Parathyroid adenoma (tissue), 2 donors: ENCODE data around the gene C11orf42.
"Not testable (repeated sequence)": the region's sequence is repeated elsewhere in the genome, so short reads cannot be mapped to it uniquely, and the experiment has no call there.

ENCODE experiments used
- H2AFZ ChIP-seq: fragments of 300-600 bp; sonication (generic); one replicate; pipeline ENCODE4 v1.7.0; 2017; ENCODE audit warnings: antibody characterized with exemption, mild to moderate bottlenecking
- H3K27ac ChIP-seq: fragments of 300-600 bp; sonication (generic); one replicate; pipeline ENCODE4 v1.7.0; 2017
- H3K27me3 ChIP-seq: fragments of 300-600 bp; sonication (generic); one replicate; pipeline ENCODE4 v1.7.0; 2017; ENCODE audit warnings: low read length; ENCODE audit not compliant: control insufficient read depth, insufficient read depth
- H3K36me3 ChIP-seq: fragments of 300-600 bp; sonication (generic); one replicate; pipeline ENCODE4 v1.7.0; 2017; ENCODE audit warnings: low read length; ENCODE audit not compliant: control insufficient read depth, insufficient read depth
- H3K4me1 ChIP-seq: fragments of 300-600 bp; sonication (generic); one replicate; pipeline ENCODE4 v1.7.0; 2017; ENCODE audit warnings: control low read depth
- H3K4me2 ChIP-seq: fragments of 300-600 bp; sonication (generic); one replicate; pipeline ENCODE4 v1.7.0; 2017; ENCODE audit warnings: low read length
- H3K4me3 ChIP-seq: fragments of 300-600 bp; sonication (generic); one replicate; pipeline ENCODE4 v1.7.0; 2017; ENCODE audit warnings: low read depth, low read length
- H3K79me2 ChIP-seq: fragments of 300-600 bp; sonication (generic); one replicate; pipeline ENCODE4 v1.7.0; 2017; ENCODE audit warnings: control low read depth
- H3K9ac ChIP-seq: fragments of 300-600 bp; sonication (generic); one replicate; pipeline ENCODE4 v1.7.0; 2017; ENCODE audit warnings: mild to moderate bottlenecking
- H3K9me3 ChIP-seq: fragments of 300-600 bp; sonication (generic); one replicate; pipeline ENCODE4 v1.7.0; 2017; ENCODE audit warnings: low read length; ENCODE audit not compliant: control insufficient read depth
- CTCF ChIP-seq: fragments of 300-600 bp; sonication (generic); IDR thresholded peaks from one replicate; pipeline ENCODE4 v1.7.0; 2017; ENCODE audit warnings: antibody characterized with exemption, mild to moderate bottlenecking
- donor health status: primary hyperparathyroidism.

Gene C11orf42

GRCh38 chr11:6248248-6248647, 42.9 kb downstream of the C11orf42 start:
- H2AFZ ChIP-seq = no peak overlapping the region
- H3K9me3 ChIP-seq = no peaks in the 10 kb centered on the region
- H3K4me3 ChIP-seq = no peak overlapping the region
- TF ChIP-seq CTCF = no peak
- H3K4me2 ChIP-seq = no peak overlapping the region
- no peaks in the 10 kb centered on the region for H3K27me3 ChIP-seq
- H3K27ac ChIP-seq = no peak overlapping the region
- H3K36me3 ChIP-seq = no peaks in the 10 kb centered on the region
- no peaks in the 10 kb centered on the region for H3K4me1 ChIP-seq
- H3K79me2 ChIP-seq = no peaks in the 10 kb centered on the region
- H3K9ac ChIP-seq = no peak overlapping the region

DNA sequence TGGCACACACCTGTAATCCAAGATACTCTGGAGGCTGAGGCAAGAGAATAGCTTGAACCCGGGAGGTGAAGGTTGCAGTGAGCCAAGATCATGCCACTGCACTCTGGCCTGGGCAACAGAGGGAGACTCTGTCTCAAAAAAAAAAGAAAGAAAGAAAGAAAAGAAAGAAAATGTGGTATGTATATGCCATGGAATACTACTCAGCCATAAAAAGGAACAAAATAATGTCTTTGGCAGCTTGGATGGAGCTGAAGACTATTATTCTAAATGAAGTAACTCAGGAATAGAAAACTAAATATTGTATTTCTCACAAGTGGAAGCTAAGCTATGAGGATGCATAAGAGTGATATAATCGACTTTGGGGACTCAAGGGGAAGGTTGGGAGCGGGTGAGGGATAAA, 43.5 kb downstream of the C11orf42 start:
- not testable (repeated sequence) for H3K36me3 ChIP-seq, H3K9ac ChIP-seq, H3K9me3 ChIP-seq, H3K4me3 ChIP-seq, H3K79me2 ChIP-seq, H3K27me3 ChIP-seq, H3K4me1 ChIP-seq, H3K27ac ChIP-seq, H2AFZ ChIP-seq, H3K4me2 ChIP-seq

- H3K9ac ChIP-seq = no peak overlapping the region
- TF ChIP-seq CTCF = no peak
- H3K79me2 ChIP-seq = no peaks in the 10 kb centered on the region
- no peak overlapping the region for H3K4me2 ChIP-seq
- no peak overlapping the region for H3K4me3 ChIP-seq
- H3K27ac ChIP-seq = no peak overlapping the region
- no peaks in the 10 kb centered on the region for H3K4me1 ChIP-seq
- no peaks in the 10 kb centered on the region for H3K9me3 ChIP-seq
- no peak overlapping the region for H2AFZ ChIP-seq
- H3K27me3 ChIP-seq = no peaks in the 10 kb centered on the region
- no peaks in the 10 kb centered on the region for H3K36me3 ChIP-seq
These were observed 44.6 kb downstream of the C11orf42 start for GRCh38 chr11:6249770-6250555.

- no peaks in the 10 kb centered on the region for H3K9me3 ChIP-seq
- H3K27me3 ChIP-seq = no peaks in the 10 kb centered on the region
- H3K4me1 ChIP-seq = no peaks in the 10 kb centered on the region
- H3K27ac ChIP-seq = no peak overlapping the region
- no peak overlapping the region for H3K9ac ChIP-seq
- H2AFZ ChIP-seq = no peak overlapping the region
- H3K36me3 ChIP-seq = no peaks in the 10 kb centered on the region
- no peak overlapping the region for H3K4me2 ChIP-seq
- H3K4me3 ChIP-seq = no peak overlapping the region
- peak; percentile 74 for TF ChIP-seq CTCF
- H3K79me2 ChIP-seq = no peaks in the 10 kb centered on the region
These were observed 45.9 kb downstream of the C11orf42 start for GRCh38 chr11:6251120-6251733.

- H3K4me3 ChIP-seq = no peak overlapping the region
- no peaks in the 10 kb centered on the region for H3K27me3 ChIP-seq
- no peaks in the 10 kb centered on the region for H3K36me3 ChIP-seq
- no peak overlapping the region for H3K4me2 ChIP-seq
- no peak overlapping the region for H3K9ac ChIP-seq
- H3K79me2 ChIP-seq = no peaks in the 10 kb centered on the region
- H3K9me3 ChIP-seq = no peaks in the 10 kb centered on the region
- H3K27ac ChIP-seq = no peak overlapping the region
- no peak for TF ChIP-seq CTCF
- no peak overlapping the region for H2AFZ ChIP-seq
- no peaks in the 10 kb centered on the region for H3K4me1 ChIP-seq
These were observed 46.7 kb downstream of the C11orf42 start for GRCh38 chr11:6251990-6252473.
